ENCODE measurements around the gene SLC2A9. TPM values are rescaled to one million over a fixed set of nuclear protein-coding genes. Genes with fewer than 3 reads are reported as not detected.

Gene SLC2A9
- total and polyA plus RNA-seq, 8 donors, result 0.61 to 35.3 (median 2.7) TPM

GRCh38 chr4:10054571-10055041, 33.3 kb upstream of the SLC2A9 start:
- no peak for DNase-seq
- Histone ChIP-seq H3K9me3 (no peaks in the 10 kb centered on the region), H3K27me3 (peaks cover 0 to 11% (median 0%) of the 10 kb centered on the region in 3 donors), H3K4me3 (no peak overlapping the region), H3K4me1 (no peaks in the 10 kb centered on the region), H3K36me3 (no peaks in the 10 kb centered on the region), H3K27ac (no peak overlapping the region)
- intact Hi-C loops (cut with DNase I; ENCODE audit: low total_unique reads), result no loop called here
- 58 to 71% (median 70%) methylated on average over 4 of the region's 4 CpGs for WGBS, 5 donors
- TF ChIP-seq POLR2AphosphoS5 (IDR thresholded peaks at IDR 0.05), result no peak
- no peak for TF ChIP-seq EP300 (IDR thresholded peaks at IDR 0.05)
- TF ChIP-seq POLR2A (IDR thresholded peaks at IDR 0.05), result no peak

- intact Hi-C loops (cut with DNase I; ENCODE audit: low total_unique reads), result no loop called here
- no peak overlapping the region for H3K4me3 ChIP-seq
- H3K27me3 ChIP-seq, result peaks cover 0 to 11% (median 0%) of the 10 kb centered on the region in 3 donors
- TF ChIP-seq EP300 (IDR thresholded peaks at IDR 0.05), result no peak
- TF ChIP-seq POLR2AphosphoS5 (IDR thresholded peaks at IDR 0.05), result no peak
- DNase-seq, result no peak
- no peak overlapping the region for H3K27ac ChIP-seq
- H3K4me1 ChIP-seq, result no peaks in the 10 kb centered on the region
- H3K36me3 ChIP-seq, result no peaks in the 10 kb centered on the region
- H3K9me3 ChIP-seq, result no peaks in the 10 kb centered on the region
- WGBS, 5 donors, result 77 to 90% (median 82%) methylated on average over 8 of the region's 8 CpGs
These were observed 32.5 kb upstream of the SLC2A9 start for GRCh38 chr4:10053635-10054453.

- H3K4me3 ChIP-seq, result no peak overlapping the region
- no peaks in the 10 kb centered on the region for H3K9me3 ChIP-seq
- no peak for TF ChIP-seq EP300 (IDR thresholded peaks at IDR 0.05)
- no peak for TF ChIP-seq POLR2AphosphoS5 (IDR thresholded peaks at IDR 0.05)
- TF ChIP-seq CTCF (IDR thresholded peaks at IDR 0.05), result no peak
- TF ChIP-seq POLR2A (IDR thresholded peaks at IDR 0.05), result no peak
- whole genome bisulfite sequencing, 5 donors, result 75 to 89% (median 82%) methylated on average over 11 of the region's 11 CpGs
- no peak for DNase-seq
- no peak overlapping the region for H3K27ac ChIP-seq
- intact Hi-C loops (cut with DNase I; ENCODE audit: low total_unique reads), result no loop called here
- H3K27me3 ChIP-seq, result peaks cover 0 to 11% (median 0%) of the 10 kb centered on the region in 3 donors
- no peaks in the 10 kb centered on the region for H3K36me3 ChIP-seq
- H3K4me1 ChIP-seq, result no peaks in the 10 kb centered on the region
These were observed 30.3 kb upstream of the SLC2A9 start for GRCh38 chr4:10051517-10052135.

GRCh38 chr4:10050721-10051120, 29.4 kb upstream of the SLC2A9 start:
- Histone ChIP-seq H3K36me3 (no peaks in the 10 kb centered on the region), H3K4me3 (no peak overlapping the region), H3K27ac (no peak overlapping the region), H3K4me1 (no peaks in the 10 kb centered on the region), H3K9me3 (no peaks in the 10 kb centered on the region), H3K27me3 (peaks cover 0 to 11% (median 0%) of the 10 kb centered on the region in 3 donors)
- WGBS, 5 donors, result 74 to 89% (median 76%) methylated on average over 5 of the region's 5 CpGs
- intact Hi-C loops (cut with DNase I; ENCODE audit: low total_unique reads), result no loop called here
- no peak for DNase-seq
- no peak for TF ChIP-seq CTCF (IDR thresholded peaks at IDR 0.05)
- TF ChIP-seq EP300 (IDR thresholded peaks at IDR 0.05), result no peak
- TF ChIP-seq POLR2A (IDR thresholded peaks at IDR 0.05), result no peak
- TF ChIP-seq POLR2AphosphoS5 (IDR thresholded peaks at IDR 0.05), result no peak

- Histone ChIP-seq H3K27me3 (peaks cover 0 to 11% (median 0%) of the 10 kb centered on the region in 3 donors), H3K4me3 (no peak overlapping the region), H3K4me1 (no peaks in the 10 kb centered on the region), H3K36me3 (no peaks in the 10 kb centered on the region), H3K9me3 (no peaks in the 10 kb centered on the region), H3K27ac (no peak overlapping the region)
- DNase-seq, result peak in 1 of 2 donors; percentile 43
- TF ChIP-seq CTCF (IDR thresholded peaks at IDR 0.05) (no peak), EP300 (IDR thresholded peaks at IDR 0.05) (no peak), POLR2A (IDR thresholded peaks at IDR 0.05) (no peak), POLR2AphosphoS5 (IDR thresholded peaks at IDR 0.05) (no peak)
- intact Hi-C loops (cut with DNase I; ENCODE audit: low total_unique reads), result no loop called here
- WGBS, 5 donors, result 68 to 84% (median 77%) methylated on average over 3 of the region's 3 CpGs
These were observed 29.0 kb upstream of the SLC2A9 start for GRCh38 chr4:10050261-10050661.

All from stomach (tissue), 9 donors.